HFFc6 (cell line): ENCODE data around the gene GBX2. TPM values are rescaled to one million over a fixed set of nuclear protein-coding genes. Genes with fewer than 3 reads are reported as not detected.

Source experiments
- DNase-seq: peaks from one replicate; pipeline ENCODE4 v3.0.0-alpha.2; 2018
- H3K27ac Mint-ChIP-seq: 2 replicates; pipeline ENCODE4 v1.8.0; 2020; ENCODE audit warnings: mild to moderate bottlenecking, mixed read lengths
- H3K27me3 Mint-ChIP-seq: 2 replicates; pipeline ENCODE4 v1.8.0; 2021; ENCODE audit warnings: mild to moderate bottlenecking, moderate library complexity, mixed read lengths; ENCODE audit not compliant: insufficient read depth
- H3K36me3 Mint-ChIP-seq: 2 replicates; pipeline ENCODE4 v1.8.0; 2021; ENCODE audit warnings: low read depth, mixed read lengths
- H3K4me1 Mint-ChIP-seq: 2 replicates; pipeline ENCODE4 v1.8.0; 2020; ENCODE audit warnings: low read depth, mixed read lengths
- H3K4me3 Mint-ChIP-seq: 2 replicates; pipeline ENCODE4 v1.8.0; 2020; ENCODE audit warnings: mild to moderate bottlenecking, moderate library complexity, mixed read lengths
- H3K9me3 Mint-ChIP-seq: 2 replicates; pipeline ENCODE4 v1.8.0; 2020; ENCODE audit warnings: mild to moderate bottlenecking, mixed read lengths
- total RNA-seq, 6 experiments: library from RNA; stranded (reverse); fragmentation: NEBNext Ultra II Directional; extraction: Animal tissue kit (Norgen Biotek cat#: 25700); gene quantifications; 2 replicates in 1 of 6; 3 replicates in 5 of 6; pipeline ENCODE4 v1.2.3, GENCODE V29; 2021
- TF ChIP-seq, protein P1 (sequence below): fragments of 200-600 bp; sonication (generic); IDR thresholded peaks from 2 replicates; pipeline ENCODE4 v1.5.0; 2021; ENCODE audit warnings: antibody characterized with exemption, mild to moderate bottlenecking

GBX2 gene
- total RNA-seq, 6 experiments from 2014 or later, result not detected

DNA sequence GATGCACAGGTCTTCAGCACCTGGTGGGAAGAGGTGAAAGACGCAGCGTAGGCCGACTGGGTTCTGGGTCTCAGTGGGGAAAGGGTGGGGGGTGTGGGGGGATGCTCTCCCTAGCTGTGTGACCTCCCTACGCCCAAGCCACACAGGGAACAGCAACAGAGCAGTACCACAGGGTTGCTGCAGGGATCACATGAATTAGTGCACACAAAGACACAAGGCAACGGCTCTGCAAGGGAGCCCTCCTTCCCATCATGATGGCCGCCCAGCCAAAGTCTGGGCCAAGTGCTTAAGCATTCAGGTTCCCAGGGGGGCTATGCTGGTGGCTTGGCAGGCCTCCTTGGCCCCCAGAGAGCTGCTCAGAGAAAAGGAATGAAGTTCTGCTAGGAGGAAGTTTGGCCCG lies 28.2 kb upstream of the GBX2 start:
- DNase-seq, result no peak
- Mint-ChIP-seq H3K27me3 (peaks cover 1% of the 10 kb centered on the region), H3K27ac (no peak overlapping the region), H3K4me1 (no peaks in the 10 kb centered on the region), H3K36me3 (no peaks in the 10 kb centered on the region), H3K9me3 (no peaks in the 10 kb centered on the region; the same call in 1 of the 2 replicates), H3K4me3 (no peak overlapping the region)
- TF ChIP-seq, protein P1, sequence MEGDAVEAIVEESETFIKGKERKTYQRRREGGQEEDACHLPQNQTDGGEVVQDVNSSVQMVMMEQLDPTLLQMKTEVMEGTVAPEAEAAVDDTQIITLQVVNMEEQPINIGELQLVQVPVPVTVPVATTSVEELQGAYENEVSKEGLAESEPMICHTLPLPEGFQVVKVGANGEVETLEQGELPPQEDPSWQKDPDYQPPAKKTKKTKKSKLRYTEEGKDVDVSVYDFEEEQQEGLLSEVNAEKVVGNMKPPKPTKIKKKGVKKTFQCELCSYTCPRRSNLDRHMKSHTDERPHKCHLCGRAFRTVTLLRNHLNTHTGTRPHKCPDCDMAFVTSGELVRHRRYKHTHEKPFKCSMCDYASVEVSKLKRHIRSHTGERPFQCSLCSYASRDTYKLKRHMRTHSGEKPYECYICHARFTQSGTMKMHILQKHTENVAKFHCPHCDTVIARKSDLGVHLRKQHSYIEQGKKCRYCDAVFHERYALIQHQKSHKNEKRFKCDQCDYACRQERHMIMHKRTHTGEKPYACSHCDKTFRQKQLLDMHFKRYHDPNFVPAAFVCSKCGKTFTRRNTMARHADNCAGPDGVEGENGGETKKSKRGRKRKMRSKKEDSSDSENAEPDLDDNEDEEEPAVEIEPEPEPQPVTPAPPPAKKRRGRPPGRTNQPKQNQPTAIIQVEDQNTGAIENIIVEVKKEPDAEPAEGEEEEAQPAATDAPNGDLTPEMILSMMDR, result no peak

DNA sequence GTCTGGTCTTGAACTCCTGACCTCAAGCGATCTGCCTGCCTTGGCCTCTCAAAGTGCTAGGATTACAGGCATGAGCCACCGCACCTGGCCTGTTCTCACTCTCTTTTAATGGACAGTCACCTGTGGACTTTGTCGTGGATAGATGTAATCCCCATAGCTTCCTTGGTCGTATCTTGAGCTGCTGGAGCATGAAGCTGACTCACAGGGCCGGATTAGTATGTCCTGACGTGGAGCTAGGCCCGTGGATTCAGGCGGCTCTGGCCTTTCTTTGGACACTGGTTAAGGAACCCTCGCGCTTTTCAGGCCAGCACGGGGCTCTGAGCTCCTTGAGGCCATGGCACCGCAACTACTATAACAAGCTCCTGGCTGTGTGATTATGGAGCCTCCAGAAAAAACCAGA lies 27.5 kb upstream of the GBX2 start:
- no peak for DNase-seq
- TF ChIP-seq, protein P1, result no peak
- Mint-ChIP-seq H3K27me3 (peaks cover 4% of the 10 kb centered on the region; the same call in 1 of the 2 replicates), H3K36me3 (no peaks in the 10 kb centered on the region), H3K4me1 (no peaks in the 10 kb centered on the region), H3K9me3 (no peaks in the 10 kb centered on the region; the same call in 1 of the 2 replicates), H3K4me3 (no peak overlapping the region), H3K27ac (no peak overlapping the region)

DNA sequence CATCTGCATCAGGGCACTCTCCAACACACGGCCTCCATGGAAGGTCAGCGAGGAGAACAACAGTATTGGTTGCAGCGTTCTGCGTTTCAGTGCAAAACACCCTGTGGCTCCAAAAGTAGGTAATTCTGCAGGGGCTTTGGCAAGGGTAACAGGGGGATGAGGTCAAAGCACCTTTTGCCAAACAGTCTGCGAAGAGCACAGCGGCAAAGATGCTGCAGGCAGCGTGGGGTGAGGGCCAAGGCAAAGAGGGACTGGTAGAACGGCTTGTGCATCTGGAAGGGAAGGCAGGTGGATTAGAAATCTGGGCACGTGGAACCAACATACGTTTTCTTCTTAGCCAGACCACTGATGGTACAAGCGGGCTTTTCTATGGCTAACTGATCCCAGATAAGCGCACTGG lies 26.6 kb upstream of the GBX2 start:
- no peak for DNase-seq
- no peaks in the 10 kb centered on the region for H3K36me3 Mint-ChIP-seq
- H3K9me3 Mint-ChIP-seq, result no peaks in the 10 kb centered on the region; the same call in 1 of the 2 replicates
- TF ChIP-seq, protein P1, result no peak
- no peak overlapping the region for H3K4me3 Mint-ChIP-seq
- no peak overlapping the region for H3K27ac Mint-ChIP-seq
- no peaks in the 10 kb centered on the region for H3K4me1 Mint-ChIP-seq
- peaks cover 5% of the 10 kb centered on the region; the same call in 1 of the 2 replicates for H3K27me3 Mint-ChIP-seq

DNA sequence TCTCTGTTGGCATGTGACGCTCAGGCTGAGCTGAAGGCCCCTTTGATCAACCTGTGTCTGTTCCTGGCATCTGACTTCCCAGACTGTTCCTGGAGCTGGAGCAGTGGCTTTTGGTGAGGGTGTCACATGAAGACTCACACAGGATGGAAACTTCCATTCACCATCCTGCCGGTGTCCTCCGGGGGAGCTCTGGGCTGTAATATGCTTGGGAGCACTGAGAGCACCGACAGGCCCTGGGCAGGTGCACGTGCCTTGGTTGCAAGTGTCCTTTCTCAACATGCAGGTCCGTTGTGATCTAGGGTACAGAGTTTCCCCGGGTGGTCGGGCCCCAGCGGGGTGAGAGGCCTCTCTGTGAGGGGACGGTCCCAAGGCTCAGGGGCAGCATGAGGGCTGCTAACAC lies 24.8 kb upstream of the GBX2 start:
- DNase-seq, result no peak
- peaks cover 5% of the 10 kb centered on the region; the same call in 1 of the 2 replicates for H3K27me3 Mint-ChIP-seq
- no peak overlapping the region for H3K4me3 Mint-ChIP-seq
- TF ChIP-seq, protein P1, result no peak
- no peak overlapping the region for H3K27ac Mint-ChIP-seq
- no peaks in the 10 kb centered on the region for H3K4me1 Mint-ChIP-seq
- H3K36me3 Mint-ChIP-seq, result no peaks in the 10 kb centered on the region
- no peaks in the 10 kb centered on the region for H3K9me3 Mint-ChIP-seq

DNA sequence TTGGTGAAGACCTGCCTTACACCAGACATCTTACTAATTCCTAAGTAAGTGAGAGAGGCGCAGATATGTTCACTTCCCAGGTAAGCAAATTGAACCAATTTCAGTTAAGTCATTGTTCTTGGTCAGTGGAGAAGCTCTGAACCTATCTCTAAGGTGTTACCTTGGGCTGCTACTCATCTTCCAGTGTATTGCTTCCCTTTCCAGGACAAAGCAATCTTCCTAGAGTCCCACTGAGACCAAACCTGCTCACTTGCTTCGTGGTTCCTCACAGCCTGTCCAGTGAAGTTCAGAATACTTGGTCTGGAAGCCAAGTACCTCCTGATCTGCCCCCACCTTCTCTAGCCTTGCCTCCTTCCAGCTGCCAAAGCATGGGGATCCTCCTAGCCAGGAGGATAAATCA lies 22.5 kb upstream of the GBX2 start:
- no peak for DNase-seq
- TF ChIP-seq, protein P1, result no peak
- H3K4me3 Mint-ChIP-seq, result no peak overlapping the region
- no peak overlapping the region for H3K27ac Mint-ChIP-seq
- H3K27me3 Mint-ChIP-seq, result peaks cover 5% of the 10 kb centered on the region; the same call in 1 of the 2 replicates
- no peaks in the 10 kb centered on the region for H3K4me1 Mint-ChIP-seq
- H3K9me3 Mint-ChIP-seq, result no peaks in the 10 kb centered on the region
- no peaks in the 10 kb centered on the region for H3K36me3 Mint-ChIP-seq

DNA sequence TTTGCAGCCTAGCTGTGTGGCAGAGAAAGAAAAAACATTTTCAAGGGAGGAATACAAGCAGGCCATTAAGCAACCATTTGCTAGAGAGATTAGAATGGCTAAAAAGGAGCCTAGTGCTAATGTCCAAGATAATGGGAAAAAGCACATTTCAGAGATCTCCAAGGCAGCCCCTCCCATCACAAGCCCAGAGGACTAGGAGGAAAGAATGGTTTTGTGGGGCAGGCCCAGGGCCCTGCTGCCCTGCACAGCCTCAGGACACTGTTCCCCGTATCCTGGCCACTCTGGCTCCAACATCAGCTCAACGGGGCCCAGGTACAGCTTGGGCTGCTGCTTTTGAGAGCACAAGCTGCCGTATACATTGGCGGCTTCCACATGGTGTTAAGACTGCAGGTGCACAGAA lies 16.5 kb upstream of the GBX2 start:
- TF ChIP-seq, protein P1, result no peak
- DNase-seq, result no peak
- no peaks in the 10 kb centered on the region for H3K36me3 Mint-ChIP-seq
- H3K4me3 Mint-ChIP-seq, result no peak overlapping the region
- H3K27ac Mint-ChIP-seq, result no peak overlapping the region
- peaks cover 16% of the 10 kb centered on the region for H3K27me3 Mint-ChIP-seq
- H3K4me1 Mint-ChIP-seq, result peaks cover 14% of the 10 kb centered on the region
- H3K9me3 Mint-ChIP-seq, result no peaks in the 10 kb centered on the region; the same call in 1 of the 2 replicates
